Ovary (tissue), 9 donors: ENCODE measurements around the gene PLCB1. TPM values are rescaled to one million over a fixed set of nuclear protein-coding genes. Genes with fewer than 3 reads are reported as not detected.

Experiments used
- DNase-seq, 5 donors: peaks; one replicate each; pipeline ENCODE4 v3.0.0-alpha.2; 2019 to 2020
- H3K27ac ChIP-seq, 2 donors: fragments of 200-600 bp; one replicate each; pipeline versions ENCODE4 v1.5.1 to v1.8.0; 2019 to 2022
- H3K27me3 ChIP-seq: fragments of 200-600 bp; one replicate; pipeline ENCODE4 v1.8.0; 2022
- H3K36me3 ChIP-seq: fragments of 200-600 bp; sonication (generic); one replicate; pipeline ENCODE4 v1.5.1; 2019
- H3K4me1 ChIP-seq: one replicate; pipeline ENCODE4 v1.8.1; 2013; ENCODE audit warnings: mild to moderate bottlenecking, moderate library complexity; ENCODE audit not compliant: insufficient read depth
- H3K4me3 ChIP-seq: fragments of 200-600 bp; sonication (generic); one replicate; pipeline ENCODE4 v1.5.1; 2017
- H3K9me3 ChIP-seq, 2 donors: fragments of 200-600 bp in 1 of 2; sonication (generic) in 1 of 2; one replicate each; pipeline versions ENCODE4 v1.5.1 to v1.8.1; 2013 to 2019; ENCODE audit warnings: mild to moderate bottlenecking in 1 of 2, moderate library complexity in 1 of 2
- CTCF ChIP-seq, 3 donors: fragments of 450-650 bp in 2 of 3; fragments of 200-600 bp in 1 of 3; IDR thresholded peaks; one replicate each; pipeline versions ENCODE4 v1.5.1 to v1.8.0; 2016 to 2022; ENCODE audit warnings: antibody characterized with exemption in 3 of 3, mild to moderate bottlenecking in 1 of 3
- EP300 ChIP-seq: sonication (generic); formaldehyde crosslinking; IDR thresholded peaks from one replicate; pipeline ENCODE4 v1.6.1; 2017; ENCODE audit warnings: antibody characterized with exemption
- POLR2A ChIP-seq: fragments of 450-650 bp; IDR thresholded peaks from one replicate; pipeline ENCODE4 v1.6.1; 2017; ENCODE audit warnings: antibody characterized with exemption, mild to moderate bottlenecking, moderate library complexity
- WGBS, 3 donors: extraction: QIAGEN DNeasy Blood & Tissue Kit in 1 of 3; methylation state at CpG; one replicate each; pipeline versions ENCODE4 v1.1.5 to v1.1.7; 2013 to 2017; 5-methylcytosine and 5-hydroxymethylcytosine counted together
- intact Hi-C, 4 donors: fragments of 100-400 bp; cut with DNase I; formaldehyde crosslinking; loops; one replicate each; pipeline versions ENCODE4 v1.11.0 to v1.15.1; 2022 to 2023
- polyA plus RNA-seq, 2 donors: library from polyadenylated mRNA; stranded (reverse); fragments of 200-250 nt in 1 of 2; fragments of 350-450 nt in 1 of 2; fragmentation: Illumina TruSeq in 1 of 2; extraction: RNeasy Lipid Tissue Mini Kit (QIAGEN cat#74804) in 1 of 2; gene quantifications; one replicate each; pipeline ENCODE4 v1.2.3, GENCODE V29; 2013 to 2014
- total RNA-seq, 7 donors: library from RNA; depleted of rRNA in 2 of 7; stranded (reverse); fragments of >200 nt in 2 of 7; fragmentation: NEBNext Ultra II Directional in 3 of 7; extraction: Animal tissue kit (Norgen Biotek cat#: 25700) in 3 of 7; gene quantifications; one replicate each; pipeline versions ENCODE4 v1.1.0 to v1.2.4, GENCODE V29; 2016 to 2023
- donor health status: DM: no; HTN: no; CAD: no; lungs with moderate emphysema.
- donor health status: DM: no; HTN: no; CAD: no.
- donor health status: Bipolar disorder and iron deficiency.
- donor health status: DM: yes; HTN: yes; CAD: no.
- donor health status: DM: no; HTN: no; CAD: no.
- donor health status: DM: yes; HTN: yes; CAD: no.

The PLCB1 gene
- total and polyA plus RNA-seq, 9 donors: 2.9 to 29.5 (median 9.0) TPM

- WGBS, 3 donors: 7 to 14% (median 8%) methylated on average over 5 of the region's 5 CpGs
- DNase-seq: peak in 1 of 5 donors; percentile 31
- intact Hi-C loops: loop anchor here in 2 of 4 donors (2.0 to 10.0 kb wide), 3 partner anchors 588 to 676 kb away; partner anchors contain the start of gene PLCB1 (in 1 of the 2)
Measured at GRCh38 chr20:8721098-8721497, 589.0 kb downstream of the PLCB1 start.

GRCh38 chr20:8722277-8722928 is 590.3 kb downstream of the PLCB1 start:
- no peaks in the 10 kb centered on the region for H3K36me3 ChIP-seq
- peak in 2 of 5 donors; percentile 18 to 30 for DNase-seq
- H3K4me1 ChIP-seq: no peaks in the 10 kb centered on the region
- H3K27ac ChIP-seq: no peak overlapping the region
- H3K27me3 ChIP-seq: no peaks in the 10 kb centered on the region
- H3K9me3 ChIP-seq: no peaks in the 10 kb centered on the region
- H3K4me3 ChIP-seq: no peak overlapping the region
- TF ChIP-seq CTCF (IDR thresholded peaks at IDR 0.05): peak; percentile 57 to 78 (median 64)
- no peak for TF ChIP-seq POLR2A
- no peak for TF ChIP-seq EP300
- intact Hi-C loops: loop anchor here in 2 of 4 donors (5.0 to 10.0 kb wide), 2 partner anchors 675 to 678 kb away; no protein-coding TSS in a partner anchor
- 16 to 30% (median 17%) methylated on average over 8 of the region's 8 CpGs for WGBS, 3 donors

More at GRCh38 chr20:8721098-8721497, 589.0 kb downstream of the PLCB1 start:
- no peaks in the 10 kb centered on the region for H3K4me1 ChIP-seq
- TF ChIP-seq POLR2A (no peak), CTCF (IDR thresholded peaks at IDR 0.05) (peak in 2 of 3 donors; percentile 36 to 57)
- no peak overlapping the region for H3K4me3 ChIP-seq
- H3K27me3 ChIP-seq: no peaks in the 10 kb centered on the region
- H3K36me3 ChIP-seq: no peaks in the 10 kb centered on the region
- no peaks in the 10 kb centered on the region for H3K9me3 ChIP-seq
- H3K27ac ChIP-seq: no peak overlapping the region

- intact Hi-C loops: loop anchor here in 2 of 4 donors (5.0 to 10.0 kb wide), 2 partner anchors 676 to 678 kb away; no protein-coding TSS in a partner anchor
- no peaks in the 10 kb centered on the region for H3K9me3 ChIP-seq
Measured at GRCh38 chr20:8723296-8723695, 591.2 kb downstream of the PLCB1 start.

GRCh38 chr20:8724884-8725283 is 592.8 kb downstream of the PLCB1 start:
- Histone ChIP-seq H3K27ac (no peak overlapping the region), H3K9me3 (no peaks in the 10 kb centered on the region), H3K4me1 (no peaks in the 10 kb centered on the region), H3K36me3 (no peaks in the 10 kb centered on the region), H3K27me3 (no peaks in the 10 kb centered on the region), H3K4me3 (no peak overlapping the region)
- intact Hi-C loops: loop anchor here in 2 of 4 donors (5.0 to 10.0 kb wide), 2 partner anchors 678 to 680 kb away; no protein-coding TSS in a partner anchor
- WGBS, 3 donors: 96 to 97% (median 96%) methylated on average over 2 of the region's 2 CpGs
- DNase-seq: no peak
- TF ChIP-seq POLR2A (no peak), CTCF (IDR thresholded peaks at IDR 0.05) (no peak), EP300 (no peak)

More at GRCh38 chr20:8723296-8723695, 591.2 kb downstream of the PLCB1 start:
- H3K27ac ChIP-seq: no peak overlapping the region
- H3K4me3 ChIP-seq: no peak overlapping the region
- H3K36me3 ChIP-seq: no peaks in the 10 kb centered on the region
- H3K4me1 ChIP-seq: no peaks in the 10 kb centered on the region
- H3K27me3 ChIP-seq: no peaks in the 10 kb centered on the region
- no peak for DNase-seq
- TF ChIP-seq POLR2A: no peak
- TF ChIP-seq EP300: no peak
- TF ChIP-seq CTCF (IDR thresholded peaks at IDR 0.05): no peak
